IPS DF 4.7 (cell line): ENCODE measurements around the gene ANKRD44.

Source experiments
- DNase-seq: peaks from one replicate; pipeline ENCODE4 v3.0.0-alpha.2; 2013; ENCODE audit warnings: low spot score; ENCODE audit errors: extremely low read depth

Gene ANKRD44

GRCh38 chr2:197116306-197116879 lies 194.2 kb downstream of the ANKRD44 start:
- no peak for DNase-seq

GRCh38 chr2:197115325-197115724 lies 195.3 kb downstream of the ANKRD44 start:
- DNase-seq: no peak

GRCh38 chr2:197113275-197113711 lies 197.3 kb downstream of the ANKRD44 start:
- DNase-seq: no peak

- no peak for DNase-seq
These were observed 201.3 kb downstream of the ANKRD44 start for GRCh38 chr2:197109326-197109725.

- no peak for DNase-seq
These were observed 201.8 kb downstream of the ANKRD44 start for GRCh38 chr2:197108758-197109157.

GRCh38 chr2:197107291-197108269 lies 203.0 kb downstream of the ANKRD44 start:
- DNase-seq: no peak

- no peak for DNase-seq
These were observed 207.2 kb downstream of the ANKRD44 start for GRCh38 chr2:197103363-197103762.

- no peak for DNase-seq
These were observed 208.3 kb downstream of the ANKRD44 start for GRCh38 chr2:197102231-197102630.

- DNase-seq: no peak
These were observed 209.1 kb downstream of the ANKRD44 start for GRCh38 chr2:197101519-197101918.

- no peak for DNase-seq
These were observed 212.8 kb downstream of the ANKRD44 start for GRCh38 chr2:197097578-197098366.

- DNase-seq: no peak
These were observed 213.9 kb downstream of the ANKRD44 start for GRCh38 chr2:197096649-197097048.

GRCh38 chr2:197092431-197092830 lies 218.1 kb downstream of the ANKRD44 start:
- no peak for DNase-seq

GRCh38 chr2:197090742-197091367 lies 219.7 kb downstream of the ANKRD44 start:
- DNase-seq: no peak

- DNase-seq: no peak
These were observed 220.9 kb downstream of the ANKRD44 start for GRCh38 chr2:197089655-197090054.

- DNase-seq: no peak
These were observed 221.9 kb downstream of the ANKRD44 start for GRCh38 chr2:197088694-197089093.

GRCh38 chr2:197086500-197086899 lies 224.1 kb downstream of the ANKRD44 start:
- no peak for DNase-seq

- no peak for DNase-seq
These were observed 224.9 kb downstream of the ANKRD44 start for GRCh38 chr2:197085665-197086064.

GRCh38 chr2:197081294-197081693 lies 229.3 kb downstream of the ANKRD44 start:
- no peak for DNase-seq

GRCh38 chr2:197080578-197081216 lies 229.9 kb downstream of the ANKRD44 start:
- DNase-seq: no peak

- no peak for DNase-seq
These were observed 230.6 kb downstream of the ANKRD44 start for GRCh38 chr2:197079832-197080555.
